GM23338 (cell line): ENCODE results near the gene MLST8. TPM values are rescaled to one million over a fixed set of nuclear protein-coding genes. Genes with fewer than 3 reads are reported as not detected.

ENCODE experiments used
- ATAC-seq: fragments of 200-7000 bp; cut with Tn5 transposase; 3 replicates; pipeline ENCODE4 v1.9.1; 2020
- DNase-seq: peaks from one replicate; pipeline ENCODE4 v3.0.0-alpha.2; 2015; ENCODE audit warnings: low spot score
- H2AFZ ChIP-seq: fragments of 200-600 bp; sonication (generic); 2 replicates; pipeline ENCODE4 v1.8.0; 2016; ENCODE audit warnings: antibody characterized with exemption, mild to moderate bottlenecking, moderate library complexity
- H3F3A ChIP-seq: fragments of 200-600 bp; sonication (generic); replicated peaks from 2 replicates; pipeline ENCODE4 v1.8.0; 2017; ENCODE audit warnings: antibody characterized with exemption, mixed run types, low read depth
- H3K27ac ChIP-seq: fragments of 200-600 bp; sonication (generic); 2 replicates; pipeline ENCODE4 v1.6.1; 2016; ENCODE audit warnings: low read depth
- H3K27me3 ChIP-seq: fragments of 200-600 bp; sonication (generic); 2 replicates; pipeline ENCODE4 v1.8.0; 2016; ENCODE audit warnings: mild to moderate bottlenecking, mixed run types, moderate library complexity; ENCODE audit not compliant: insufficient read depth
- H3K36me3 ChIP-seq: fragments of 200-600 bp; sonication (generic); 2 replicates; pipeline ENCODE4 v1.8.0; 2016; ENCODE audit warnings: mild to moderate bottlenecking; ENCODE audit not compliant: insufficient read depth
- H3K4me1 ChIP-seq: fragments of 200-600 bp; sonication (generic); 2 replicates; pipeline ENCODE4 v1.8.0; 2016; ENCODE audit warnings: mild to moderate bottlenecking, moderate library complexity; ENCODE audit not compliant: insufficient read depth
- H3K4me2 ChIP-seq: fragments of 200-600 bp; sonication (generic); 2 replicates; pipeline ENCODE4 v1.7.1; 2017; ENCODE audit warnings: mixed run types
- H3K4me3 ChIP-seq: fragments of 200-600 bp; sonication (generic); 2 replicates; pipeline ENCODE4 v1.6.1; 2016; ENCODE audit warnings: mixed run types
- H3K79me2 ChIP-seq: fragments of 200-600 bp; sonication (generic); replicated peaks from 2 replicates; pipeline ENCODE4 v1.8.0; 2017; ENCODE audit warnings: mild to moderate bottlenecking; ENCODE audit not compliant: insufficient read depth
- H3K9me2 ChIP-seq: fragments of 200-600 bp; sonication (generic); 2 replicates; pipeline ENCODE4 v1.8.0; 2017; ENCODE audit not compliant: insufficient read depth
- H4K20me1 ChIP-seq: fragments of 200-600 bp; sonication (generic); replicated peaks from 2 replicates; pipeline ENCODE4 v1.8.0; 2017; ENCODE audit warnings: mild to moderate bottlenecking; ENCODE audit not compliant: insufficient read depth
- H3K27ac Mint-ChIP-seq: 2 replicates; pipeline ENCODE4 v1.8.0; 2020; ENCODE audit warnings: inconsistent platforms, mild to moderate bottlenecking, moderate library complexity, mixed read lengths
- H3K27me3 Mint-ChIP-seq: 3 replicates; pipeline ENCODE4 v1.8.0; 2022; ENCODE audit warnings: low read depth, mild to moderate bottlenecking, moderate library complexity, mixed read lengths, inconsistent platforms; ENCODE audit not compliant: insufficient read depth, poor library complexity
- H3K36me3 Mint-ChIP-seq: 3 replicates; pipeline ENCODE4 v1.8.0; 2021; ENCODE audit warnings: low read depth, mild to moderate bottlenecking, inconsistent platforms, moderate library complexity, mixed read lengths
- H3K4me1 Mint-ChIP-seq: 3 replicates; pipeline ENCODE4 v1.8.0; 2020; ENCODE audit warnings: mild to moderate bottlenecking, inconsistent platforms, mixed read lengths
- H3K4me3 Mint-ChIP-seq: 3 replicates; pipeline ENCODE4 v1.8.0; 2021; ENCODE audit warnings: moderate library complexity, mild to moderate bottlenecking, inconsistent platforms, mixed read lengths
- H3K9me3 Mint-ChIP-seq: 3 replicates; pipeline ENCODE4 v1.8.0; 2020; ENCODE audit warnings: moderate library complexity, mild to moderate bottlenecking, inconsistent platforms, mixed read lengths
- CREB1 ChIP-seq: fragments of 250-450 bp; sonication (Bioruptor Pico); IDR thresholded peaks from 2 replicates; pipeline ENCODE4 v1.5.0; 2020; ENCODE audit warnings: low read depth, mild to moderate bottlenecking, moderate library complexity
- POLR2AphosphoS5 ChIP-seq: IDR thresholded peaks from 2 replicates; pipeline ENCODE4 v1.6.1; 2016; ENCODE audit warnings: antibody characterized with exemption, low read depth
- STAT1 ChIP-seq: IDR thresholded peaks from one replicate; pipeline ENCODE4 v1.6.1; 2016; ENCODE audit warnings: antibody characterized with exemption; ENCODE audit not compliant: unreplicated experiment
- ZNF114 ChIP-seq: fragments of 250-450 bp; sonication (Bioruptor Pico); IDR thresholded peaks from 2 replicates; pipeline ENCODE4 v1.5.0; 2020; ENCODE audit warnings: mild to moderate bottlenecking, moderate library complexity
- ZNF331 ChIP-seq: fragments of 250-450 bp; sonication (Bioruptor Pico); IDR thresholded peaks from 2 replicates; pipeline ENCODE4 v1.5.0; 2020; ENCODE audit warnings: low read depth, mild to moderate bottlenecking, moderate library complexity
- polyA plus RNA-seq: library from polyadenylated mRNA; unstranded; fragments of >200 nt; fragmentation: Nextera tagmentation; extraction: Ambion mirVana; gene quantifications from 2 replicates; pipeline ENCODE4 v1.2.1, GENCODE V29; 2016
- total RNA-seq: library from RNA; depleted of rRNA; stranded (reverse); fragments of >200 nt; shearing (Covaris generic); gene quantifications from 2 replicates; pipeline ENCODE4 v1.2.3, GENCODE V29; 2014
- TF ChIP-seq, protein P1 (sequence below), 2 experiments: fragments of 200-600 bp in 1 of 2; sonication (generic) in 1 of 2; conservative IDR thresholded peaks; 2 replicates each; pipeline versions ENCODE4 v1.5.1 to v1.6.1; 2016 to 2017; ENCODE audit warnings: antibody characterized with exemption in 2 of 2, low read depth in 2 of 2, mild to moderate bottlenecking in 2 of 2, moderate library complexity in 1 of 2
- TF ChIP-seq, protein P2 (sequence below): IDR thresholded peaks from one replicate; pipeline ENCODE4 v1.6.1; 2018; ENCODE audit warnings: antibody characterized with exemption; ENCODE audit not compliant: unreplicated experiment
- TF ChIP-seq, protein P3 (sequence below): IDR thresholded peaks from 2 replicates; pipeline ENCODE4 v1.6.1; 2016; ENCODE audit warnings: antibody characterized with exemption

Gene MLST8
- total and polyA plus RNA-seq, 2 experiments from 2014 or later: 58.8 to 138 TPM

DNA sequence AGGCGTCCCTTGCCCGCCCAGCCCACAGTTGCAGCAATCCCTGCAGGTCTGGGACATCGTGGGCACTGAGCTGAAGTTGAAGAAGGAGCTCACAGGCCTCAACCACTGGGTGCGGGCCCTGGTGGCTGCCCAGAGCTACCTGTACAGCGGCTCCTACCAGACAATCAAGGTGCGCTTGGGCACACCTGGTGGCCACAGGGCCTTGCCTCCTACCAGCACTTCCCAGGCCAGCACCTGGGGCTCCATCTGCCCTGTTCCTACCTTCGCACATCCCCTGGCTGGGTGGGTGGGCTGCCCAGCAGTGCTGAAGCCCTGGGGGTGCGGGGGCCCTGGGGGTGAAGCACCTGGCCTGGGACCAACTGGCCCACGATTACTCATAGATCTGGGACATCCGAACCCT, 29.8 kb upstream of the MLST8 start (continued):
- TF ChIP-seq, protein P1, sequence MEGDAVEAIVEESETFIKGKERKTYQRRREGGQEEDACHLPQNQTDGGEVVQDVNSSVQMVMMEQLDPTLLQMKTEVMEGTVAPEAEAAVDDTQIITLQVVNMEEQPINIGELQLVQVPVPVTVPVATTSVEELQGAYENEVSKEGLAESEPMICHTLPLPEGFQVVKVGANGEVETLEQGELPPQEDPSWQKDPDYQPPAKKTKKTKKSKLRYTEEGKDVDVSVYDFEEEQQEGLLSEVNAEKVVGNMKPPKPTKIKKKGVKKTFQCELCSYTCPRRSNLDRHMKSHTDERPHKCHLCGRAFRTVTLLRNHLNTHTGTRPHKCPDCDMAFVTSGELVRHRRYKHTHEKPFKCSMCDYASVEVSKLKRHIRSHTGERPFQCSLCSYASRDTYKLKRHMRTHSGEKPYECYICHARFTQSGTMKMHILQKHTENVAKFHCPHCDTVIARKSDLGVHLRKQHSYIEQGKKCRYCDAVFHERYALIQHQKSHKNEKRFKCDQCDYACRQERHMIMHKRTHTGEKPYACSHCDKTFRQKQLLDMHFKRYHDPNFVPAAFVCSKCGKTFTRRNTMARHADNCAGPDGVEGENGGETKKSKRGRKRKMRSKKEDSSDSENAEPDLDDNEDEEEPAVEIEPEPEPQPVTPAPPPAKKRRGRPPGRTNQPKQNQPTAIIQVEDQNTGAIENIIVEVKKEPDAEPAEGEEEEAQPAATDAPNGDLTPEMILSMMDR (conservative IDR thresholded peaks at IDR 0.05; ENCODE audit: low read depth in 2 of 2): no peak
- no peak for TF ChIP-seq STAT1
- no peak for TF ChIP-seq ZNF114 (CRISPR knock-in tag)
- TF ChIP-seq POLR2AphosphoS5: no peak
- TF ChIP-seq, protein P2, sequence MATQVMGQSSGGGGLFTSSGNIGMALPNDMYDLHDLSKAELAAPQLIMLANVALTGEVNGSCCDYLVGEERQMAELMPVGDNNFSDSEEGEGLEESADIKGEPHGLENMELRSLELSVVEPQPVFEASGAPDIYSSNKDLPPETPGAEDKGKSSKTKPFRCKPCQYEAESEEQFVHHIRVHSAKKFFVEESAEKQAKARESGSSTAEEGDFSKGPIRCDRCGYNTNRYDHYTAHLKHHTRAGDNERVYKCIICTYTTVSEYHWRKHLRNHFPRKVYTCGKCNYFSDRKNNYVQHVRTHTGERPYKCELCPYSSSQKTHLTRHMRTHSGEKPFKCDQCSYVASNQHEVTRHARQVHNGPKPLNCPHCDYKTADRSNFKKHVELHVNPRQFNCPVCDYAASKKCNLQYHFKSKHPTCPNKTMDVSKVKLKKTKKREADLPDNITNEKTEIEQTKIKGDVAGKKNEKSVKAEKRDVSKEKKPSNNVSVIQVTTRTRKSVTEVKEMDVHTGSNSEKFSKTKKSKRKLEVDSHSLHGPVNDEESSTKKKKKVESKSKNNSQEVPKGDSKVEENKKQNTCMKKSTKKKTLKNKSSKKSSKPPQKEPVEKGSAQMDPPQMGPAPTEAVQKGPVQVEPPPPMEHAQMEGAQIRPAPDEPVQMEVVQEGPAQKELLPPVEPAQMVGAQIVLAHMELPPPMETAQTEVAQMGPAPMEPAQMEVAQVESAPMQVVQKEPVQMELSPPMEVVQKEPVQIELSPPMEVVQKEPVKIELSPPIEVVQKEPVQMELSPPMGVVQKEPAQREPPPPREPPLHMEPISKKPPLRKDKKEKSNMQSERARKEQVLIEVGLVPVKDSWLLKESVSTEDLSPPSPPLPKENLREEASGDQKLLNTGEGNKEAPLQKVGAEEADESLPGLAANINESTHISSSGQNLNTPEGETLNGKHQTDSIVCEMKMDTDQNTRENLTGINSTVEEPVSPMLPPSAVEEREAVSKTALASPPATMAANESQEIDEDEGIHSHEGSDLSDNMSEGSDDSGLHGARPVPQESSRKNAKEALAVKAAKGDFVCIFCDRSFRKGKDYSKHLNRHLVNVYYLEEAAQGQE: no peak

DNA sequence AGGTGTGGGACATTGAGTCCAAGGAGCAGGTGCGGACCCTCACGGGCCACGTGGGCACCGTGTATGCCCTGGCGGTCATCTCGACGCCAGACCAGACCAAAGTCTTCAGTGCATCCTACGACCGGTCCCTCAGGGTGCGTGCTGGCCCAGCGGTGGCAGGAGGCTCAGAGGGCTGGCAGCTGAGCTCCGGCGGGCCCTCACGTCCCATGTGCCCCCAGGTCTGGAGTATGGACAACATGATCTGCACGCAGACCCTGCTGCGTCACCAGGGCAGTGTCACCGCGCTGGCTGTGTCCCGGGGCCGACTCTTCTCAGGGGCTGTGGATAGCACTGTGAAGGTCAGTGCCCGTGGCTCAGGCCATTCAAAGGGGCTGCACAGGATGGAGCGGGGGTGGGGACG, 29.2 kb upstream of the MLST8 start:
- ATAC-seq (no peak), DNase-seq (no peak)
- H3K36me3 Mint-ChIP-seq: peaks cover 30% of the 10 kb centered on the region
- no peak overlapping the region for H3K4me2 ChIP-seq
- H3K27ac ChIP-seq: no peak overlapping the region
- H3K27me3 ChIP-seq: no peaks in the 10 kb centered on the region
- H3K27ac Mint-ChIP-seq: no peak overlapping the region
- peaks cover 11% of the 10 kb centered on the region for H3K27me3 Mint-ChIP-seq
- no peak overlapping the region for H2AFZ ChIP-seq
- H3K4me3 Mint-ChIP-seq: no peak overlapping the region
- H3K4me3 ChIP-seq: no peak overlapping the region
- no peaks in the 10 kb centered on the region; the same call in 1 of the 2 replicates for H3K36me3 ChIP-seq
- no peaks in the 10 kb centered on the region for H3K9me2 ChIP-seq
- H3F3A ChIP-seq: 0 out of 2 replicates have a peak, but pooled peaks cover 19% of the 10 kb centered on the region
- no peaks in the 10 kb centered on the region; the same call in 1 of the 2 replicates for H4K20me1 ChIP-seq
- no peak for TF ChIP-seq CREB1 (CRISPR knock-in tag)
- TF ChIP-seq, protein P2: no peak
- TF ChIP-seq, protein P1 (conservative IDR thresholded peaks at IDR 0.05; ENCODE audit: low read depth in 2 of 2): no peak
- no peak for TF ChIP-seq ZNF331
- TF ChIP-seq, protein P3, sequence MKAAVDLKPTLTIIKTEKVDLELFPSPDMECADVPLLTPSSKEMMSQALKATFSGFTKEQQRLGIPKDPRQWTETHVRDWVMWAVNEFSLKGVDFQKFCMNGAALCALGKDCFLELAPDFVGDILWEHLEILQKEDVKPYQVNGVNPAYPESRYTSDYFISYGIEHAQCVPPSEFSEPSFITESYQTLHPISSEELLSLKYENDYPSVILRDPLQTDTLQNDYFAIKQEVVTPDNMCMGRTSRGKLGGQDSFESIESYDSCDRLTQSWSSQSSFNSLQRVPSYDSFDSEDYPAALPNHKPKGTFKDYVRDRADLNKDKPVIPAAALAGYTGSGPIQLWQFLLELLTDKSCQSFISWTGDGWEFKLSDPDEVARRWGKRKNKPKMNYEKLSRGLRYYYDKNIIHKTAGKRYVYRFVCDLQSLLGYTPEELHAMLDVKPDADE: no peak
- H3K79me2 ChIP-seq: no peaks in the 10 kb centered on the region
- no peaks in the 10 kb centered on the region for H3K4me1 ChIP-seq
- no peaks in the 10 kb centered on the region for H3K4me1 Mint-ChIP-seq
- H3K9me3 Mint-ChIP-seq: no peaks in the 10 kb centered on the region
